HG02884 (cell line): Measurements from ENCODE around the gene DRAXIN.
"Not testable (repeated sequence)": the region's sequence is repeated elsewhere in the genome, so short reads cannot be mapped to it uniquely, and the experiment has no call there.

Experiments
- ATAC-seq: cut with Tn5 transposase; IDR thresholded peaks from one replicate; pipeline ENCODE4 v1.9.1; 2021; ENCODE audit warnings: mild to moderate bottlenecking, moderate library complexity; ENCODE audit not compliant: unreplicated experiment

DRAXIN gene, protein sequence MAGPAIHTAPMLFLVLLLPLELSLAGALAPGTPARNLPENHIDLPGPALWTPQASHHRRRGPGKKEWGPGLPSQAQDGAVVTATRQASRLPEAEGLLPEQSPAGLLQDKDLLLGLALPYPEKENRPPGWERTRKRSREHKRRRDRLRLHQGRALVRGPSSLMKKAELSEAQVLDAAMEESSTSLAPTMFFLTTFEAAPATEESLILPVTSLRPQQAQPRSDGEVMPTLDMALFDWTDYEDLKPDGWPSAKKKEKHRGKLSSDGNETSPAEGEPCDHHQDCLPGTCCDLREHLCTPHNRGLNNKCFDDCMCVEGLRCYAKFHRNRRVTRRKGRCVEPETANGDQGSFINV

DNA sequence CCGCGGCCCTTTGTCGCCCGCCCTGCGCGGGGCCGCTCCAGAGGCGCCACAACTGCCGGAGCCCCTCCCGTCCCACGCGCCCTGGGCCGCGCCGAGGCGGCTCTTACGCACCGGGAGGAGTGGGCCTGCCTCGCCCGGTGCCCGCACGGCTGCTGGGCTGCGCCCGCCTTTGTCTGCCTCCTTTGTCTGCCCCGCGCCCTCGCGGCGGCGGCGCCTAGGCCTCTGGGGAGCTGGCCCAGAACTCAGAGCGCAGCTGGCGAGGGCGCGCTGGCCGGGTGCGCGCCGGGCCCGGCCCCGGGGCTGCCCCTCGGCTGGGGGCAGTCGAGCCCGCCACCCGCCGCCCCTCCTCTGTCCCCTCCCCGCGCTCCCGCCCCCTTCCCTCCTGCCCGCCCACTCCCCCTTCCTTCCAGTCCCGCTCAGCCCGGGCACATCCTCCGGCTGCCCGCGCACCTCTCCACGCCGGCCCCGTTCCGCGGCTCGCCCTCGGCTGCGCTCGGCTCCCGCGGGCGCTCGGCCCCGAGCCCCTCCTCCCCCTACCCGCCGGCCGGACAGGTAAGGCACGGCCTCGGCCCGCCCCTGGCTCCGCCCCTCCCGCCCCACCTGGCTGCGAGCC, at the start of gene DRAXIN:
DRAXIN (plus strand) TSS at position 409 of the 613 bp plus-strand sequence. CDS start 14,549 bp downstream, outside the sequence.
- no peak for ATAC-seq

DNA sequence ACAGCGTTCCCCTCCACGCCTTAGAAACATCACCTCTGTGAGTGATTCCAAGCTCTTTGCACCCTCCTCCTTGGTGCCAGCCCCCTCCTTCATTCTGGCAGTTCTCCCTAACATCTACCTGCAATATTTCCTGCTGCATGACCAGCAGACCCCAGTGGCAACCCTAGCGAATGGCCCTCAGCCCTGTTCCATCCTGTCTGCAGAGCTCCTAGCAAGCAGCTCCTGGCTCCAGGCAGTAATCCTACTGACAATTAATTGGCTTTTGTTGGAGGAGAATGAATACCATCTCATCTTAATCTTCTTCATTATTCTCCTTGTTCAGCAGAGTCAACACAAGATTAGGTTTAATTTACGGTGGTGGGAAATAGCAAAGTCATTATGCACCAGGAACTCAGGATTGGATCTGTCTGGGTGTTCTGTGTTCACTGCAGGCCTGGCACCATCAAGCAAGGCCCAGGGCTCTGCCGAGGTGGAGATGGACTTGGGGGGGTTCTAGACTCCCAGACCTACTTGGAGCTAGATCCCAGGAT, 49.7 kb upstream of the DRAXIN start:
- no peak for ATAC-seq

DNA sequence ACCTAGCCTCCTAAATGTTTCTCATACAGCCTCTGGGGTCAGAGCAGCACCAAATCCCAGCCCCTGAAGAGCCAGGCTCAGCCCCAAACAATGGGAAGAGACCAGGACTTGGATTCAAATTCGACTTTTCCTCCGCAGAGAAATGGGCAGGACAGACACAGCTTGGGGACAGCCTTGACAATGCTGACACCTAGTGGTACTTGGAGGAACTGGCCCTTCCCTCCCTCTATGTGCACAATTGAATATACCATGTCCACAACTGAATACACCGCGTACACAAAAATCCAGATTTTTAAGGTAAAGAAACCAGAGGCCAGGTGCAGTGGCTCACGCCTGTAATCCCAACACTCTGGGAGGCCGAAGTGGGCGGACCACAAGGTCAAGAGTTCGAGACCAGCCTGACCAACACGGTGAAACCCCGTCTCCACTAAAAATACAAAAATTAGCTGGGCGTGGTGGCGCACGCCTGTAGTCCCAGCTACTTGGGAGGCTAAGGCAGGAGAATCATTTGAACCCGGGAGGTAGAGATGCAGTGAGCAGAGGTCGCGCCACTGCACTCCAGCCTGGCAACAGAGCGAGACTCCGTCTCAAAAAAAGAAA, 49.0 kb upstream of the DRAXIN start:
- not testable (repeated sequence) for ATAC-seq

DNA sequence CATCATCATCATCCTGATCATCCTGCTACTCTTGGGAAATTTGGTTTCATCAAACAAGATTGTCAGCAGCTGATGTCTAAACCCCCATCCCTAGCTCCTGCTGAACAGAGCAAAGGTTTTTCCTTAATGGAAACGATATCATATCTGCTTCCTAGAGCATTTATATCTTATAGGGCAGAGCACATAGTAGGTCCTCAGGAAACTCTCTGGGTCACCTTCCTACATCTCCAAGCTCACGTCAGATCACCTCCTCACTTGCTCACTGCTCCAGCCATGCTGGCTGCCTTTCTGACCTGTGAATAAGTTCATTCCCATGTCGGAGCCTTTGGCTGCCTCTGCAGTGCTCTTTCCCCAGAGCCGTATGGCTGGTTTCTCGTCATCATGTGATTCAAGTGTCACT, 47.7 kb upstream of the DRAXIN start:
- ATAC-seq: no peak

DNA sequence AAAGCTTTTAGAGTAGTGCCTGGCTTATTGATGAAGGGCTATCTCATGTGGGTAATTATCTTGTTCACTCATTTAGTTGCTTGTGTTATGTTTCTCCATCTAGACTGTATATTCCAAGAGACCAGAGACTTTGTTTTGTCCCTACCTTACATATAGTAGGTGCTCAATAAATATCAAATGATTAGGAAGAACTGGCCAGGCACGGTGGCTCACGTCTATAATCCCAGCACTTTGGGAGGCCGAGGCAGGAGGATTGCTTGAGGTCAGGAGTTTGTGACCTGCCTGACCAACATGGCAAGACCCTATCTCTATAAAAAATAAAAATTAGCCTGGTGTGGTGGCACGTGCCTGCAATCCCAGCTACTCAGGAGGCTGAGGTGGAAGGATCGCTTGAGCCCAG, 46.2 kb upstream of the DRAXIN start:
- ATAC-seq: no peak

DNA sequence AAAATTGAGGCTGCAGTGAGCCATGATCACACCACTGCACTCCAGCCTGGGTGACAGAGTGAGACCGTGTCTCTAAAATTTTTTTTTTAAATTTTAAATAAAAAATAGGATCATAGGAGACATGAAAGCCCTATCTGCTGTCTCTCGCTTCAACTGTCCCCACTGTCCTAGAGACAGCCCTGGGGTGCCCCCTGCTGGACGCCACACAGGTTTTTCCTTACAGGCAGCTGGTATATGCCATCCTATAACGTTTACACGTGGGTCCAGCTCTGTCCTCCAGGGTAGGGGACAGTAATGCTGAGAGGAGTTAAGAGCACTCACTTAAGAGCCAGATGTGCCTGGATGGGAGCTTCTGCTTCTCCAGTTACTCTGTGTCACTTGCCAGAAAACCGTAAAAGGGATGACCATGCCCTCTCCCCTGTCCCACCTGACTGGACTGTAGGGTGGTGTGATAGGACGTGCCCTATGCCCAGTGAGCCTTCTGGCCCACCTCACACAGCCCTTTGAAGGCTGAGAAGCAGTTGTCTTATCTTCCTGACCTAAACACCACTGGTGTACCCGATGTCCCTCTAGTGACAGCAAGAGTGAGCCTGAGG, 45.7 kb upstream of the DRAXIN start:
- ATAC-seq: no peak

DNA sequence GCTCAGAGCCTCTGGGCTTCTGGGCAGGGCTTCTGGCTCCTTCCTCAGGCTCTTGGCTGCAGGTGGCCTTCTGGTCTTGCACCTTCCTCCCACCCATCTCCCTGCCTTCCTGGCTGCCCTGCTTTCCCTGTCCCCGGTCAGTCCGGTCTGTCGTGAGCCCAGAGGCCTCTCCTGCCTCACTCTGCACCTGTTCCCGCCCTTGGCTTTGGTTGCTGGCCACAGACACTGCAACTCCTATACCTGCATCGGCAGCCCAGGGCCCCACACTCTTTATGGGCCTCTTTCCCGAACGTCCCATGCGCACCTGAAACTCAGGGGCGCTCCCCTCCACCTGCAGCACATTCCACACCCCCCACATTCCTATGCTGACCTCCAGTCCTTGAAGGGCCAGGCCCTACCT, 45.2 kb upstream of the DRAXIN start:
- ATAC-seq: no peak

DNA sequence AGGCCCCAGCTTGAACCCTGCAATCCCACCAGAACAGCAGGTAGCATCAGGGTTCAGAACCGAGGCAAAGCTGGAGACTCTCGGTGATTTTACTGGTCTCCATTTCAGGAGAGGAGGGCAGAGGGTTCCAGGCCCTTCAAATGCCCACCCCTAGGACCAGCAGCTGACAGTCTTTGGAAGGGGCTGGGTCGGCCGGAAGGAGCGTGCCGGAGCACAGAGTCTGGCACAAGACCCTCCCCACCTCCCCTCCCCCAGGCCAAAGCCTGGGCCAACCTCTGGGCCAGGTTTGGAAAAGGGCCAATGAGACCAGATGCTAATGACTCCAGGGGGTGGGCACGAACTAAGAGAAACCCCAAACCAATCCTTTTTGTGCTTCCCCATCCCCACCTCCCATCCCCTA, 44.2 kb upstream of the DRAXIN start:
- no peak for ATAC-seq

DNA sequence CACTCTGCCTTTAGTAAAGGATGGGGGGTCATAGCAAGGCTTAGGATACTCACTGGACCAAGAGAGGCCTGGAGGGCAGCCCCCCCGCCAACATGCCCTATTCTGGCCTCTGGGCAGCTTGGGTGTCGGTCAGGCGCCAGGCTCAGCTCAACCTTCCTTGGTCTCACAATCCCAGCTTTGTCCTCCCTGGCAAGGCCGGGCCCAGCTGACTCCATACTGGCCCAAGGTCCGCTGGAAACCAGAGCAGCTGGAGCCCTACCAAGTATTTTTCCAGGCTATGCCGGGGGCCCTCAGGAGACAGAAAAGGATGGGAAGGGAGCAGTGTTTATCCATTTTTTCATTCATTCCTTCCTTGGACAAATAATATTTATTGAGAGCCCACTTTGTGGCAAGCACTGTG, 43.5 kb upstream of the DRAXIN start:
- no peak for ATAC-seq

DNA sequence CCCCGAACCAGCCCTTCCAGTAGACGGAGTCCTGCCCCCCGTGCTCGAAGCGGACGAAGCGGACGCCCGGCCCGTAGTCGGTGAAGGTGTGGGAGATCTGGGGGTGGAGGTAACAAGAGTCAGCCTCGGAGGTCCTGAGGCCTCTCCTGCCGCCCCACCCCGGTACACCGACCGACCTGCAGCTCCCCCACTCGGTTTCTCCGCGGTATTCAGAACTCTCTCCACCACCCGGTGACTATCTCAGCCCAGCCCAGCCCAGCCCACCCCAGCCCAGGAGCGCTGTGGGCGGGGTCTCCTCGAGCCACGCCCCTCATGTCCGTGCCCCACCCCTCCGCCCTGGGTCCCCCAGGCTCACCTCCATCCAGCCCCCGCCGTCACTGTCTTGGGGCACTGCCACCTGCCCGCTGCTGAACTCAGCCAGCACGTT, 42.8 kb upstream of the DRAXIN start:
- ATAC-seq: no peak

DNA sequence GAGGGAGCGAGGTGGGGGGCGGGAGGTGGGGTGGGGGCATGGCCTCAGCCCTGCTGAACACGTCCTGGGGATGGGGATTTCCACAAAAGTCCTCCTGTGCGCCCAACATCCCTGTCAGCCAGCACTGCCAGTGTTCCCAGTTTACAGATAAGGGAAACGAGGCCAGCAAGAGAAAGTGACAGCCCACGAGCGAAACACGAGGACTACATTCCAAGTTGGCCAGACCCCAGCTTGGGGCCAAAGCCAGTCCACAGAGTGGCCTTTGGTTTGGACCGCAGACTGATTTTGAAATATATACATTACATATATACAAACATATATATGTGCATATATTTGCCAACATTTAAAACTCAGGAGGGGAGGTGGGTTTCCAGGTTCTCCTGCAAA, 42.3 kb upstream of the DRAXIN start:
- ATAC-seq: no peak

DNA sequence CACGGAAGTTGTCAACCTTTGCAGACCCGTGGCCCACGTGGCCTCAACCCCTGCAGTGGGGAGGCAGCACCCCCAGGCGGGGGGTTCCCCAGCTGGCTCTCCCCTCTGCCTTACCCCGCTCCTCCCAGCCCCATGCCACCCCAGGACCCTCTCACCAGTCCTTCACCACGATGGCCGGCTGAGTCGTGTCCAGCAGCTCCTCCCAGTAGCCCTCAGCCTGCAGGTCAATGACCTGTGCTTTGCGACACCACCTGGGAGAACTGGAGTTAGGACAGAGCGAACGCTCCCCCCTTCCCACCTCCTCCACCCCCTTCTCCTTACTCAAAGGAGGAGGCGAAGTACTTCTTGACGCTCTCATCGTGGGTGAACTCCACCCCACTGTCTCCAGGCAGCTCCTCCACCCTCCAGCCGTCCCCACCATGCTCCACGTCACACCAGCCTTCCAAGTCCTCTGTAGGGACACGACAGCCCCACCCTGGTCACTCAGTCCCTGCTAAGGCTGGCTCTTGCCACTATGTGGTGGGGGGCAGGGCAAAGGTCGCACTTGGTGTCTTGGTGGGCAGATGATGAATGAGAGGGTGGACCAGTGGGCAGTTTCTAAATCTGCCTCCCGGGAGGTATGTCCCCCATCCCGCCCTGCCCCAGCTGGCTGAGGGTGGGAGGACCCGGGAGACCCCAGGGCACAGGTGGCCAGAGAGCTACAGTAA, 41.7 kb upstream of the DRAXIN start:
- ATAC-seq: no peak

DNA sequence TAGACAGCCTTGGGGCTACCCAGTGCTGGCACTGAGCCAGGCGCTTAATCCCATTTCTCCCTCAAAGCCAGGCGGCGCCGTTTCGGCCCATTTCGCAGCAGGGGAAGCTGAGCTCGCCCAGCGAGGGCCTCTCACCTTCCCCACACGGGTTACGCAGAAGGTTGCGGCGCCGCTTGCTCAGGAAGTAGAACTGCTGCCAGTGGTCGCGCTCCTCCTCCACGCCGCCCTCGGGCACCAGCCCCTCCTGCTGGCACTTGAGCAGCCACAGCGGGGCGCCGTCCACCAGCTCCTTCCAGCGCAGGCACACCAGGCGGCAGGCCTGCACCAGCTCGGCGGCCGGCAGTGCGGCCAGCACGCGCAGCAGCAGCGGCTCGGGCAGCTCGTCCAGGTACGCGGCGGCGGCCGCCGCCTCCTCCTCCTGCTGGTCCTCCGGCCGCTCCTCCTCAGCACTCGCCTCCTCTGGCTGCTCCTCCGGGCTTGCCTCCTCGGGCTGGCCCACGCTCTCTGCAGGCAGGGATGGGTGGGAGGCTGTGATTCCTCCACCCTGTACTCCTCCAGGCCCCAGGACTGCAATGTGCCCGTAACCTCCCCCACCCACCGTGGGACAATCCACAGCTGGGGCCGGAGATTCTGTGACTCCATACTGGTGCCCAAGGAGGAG, 41.0 kb upstream of the DRAXIN start:
- ATAC-seq: no peak

DNA sequence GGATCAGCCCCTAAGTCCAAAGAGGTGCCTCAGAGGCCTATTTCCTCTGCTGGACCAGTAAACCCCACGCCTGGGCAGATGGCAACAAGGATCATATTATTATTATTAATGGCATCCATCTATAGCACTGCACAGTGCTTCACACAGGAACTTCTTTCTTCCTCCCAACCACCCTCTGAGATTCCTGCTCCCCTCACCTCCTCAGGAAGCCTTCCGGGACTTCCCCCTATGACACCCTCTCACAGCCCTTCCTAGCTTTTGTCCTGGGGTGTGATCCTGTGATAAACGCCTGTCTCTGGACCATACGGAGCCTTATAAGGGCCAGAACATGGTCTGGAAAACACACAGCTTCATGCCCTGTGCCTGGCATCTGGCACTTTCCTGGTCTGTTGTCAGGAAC, 40.5 kb upstream of the DRAXIN start:
- no peak for ATAC-seq

DNA sequence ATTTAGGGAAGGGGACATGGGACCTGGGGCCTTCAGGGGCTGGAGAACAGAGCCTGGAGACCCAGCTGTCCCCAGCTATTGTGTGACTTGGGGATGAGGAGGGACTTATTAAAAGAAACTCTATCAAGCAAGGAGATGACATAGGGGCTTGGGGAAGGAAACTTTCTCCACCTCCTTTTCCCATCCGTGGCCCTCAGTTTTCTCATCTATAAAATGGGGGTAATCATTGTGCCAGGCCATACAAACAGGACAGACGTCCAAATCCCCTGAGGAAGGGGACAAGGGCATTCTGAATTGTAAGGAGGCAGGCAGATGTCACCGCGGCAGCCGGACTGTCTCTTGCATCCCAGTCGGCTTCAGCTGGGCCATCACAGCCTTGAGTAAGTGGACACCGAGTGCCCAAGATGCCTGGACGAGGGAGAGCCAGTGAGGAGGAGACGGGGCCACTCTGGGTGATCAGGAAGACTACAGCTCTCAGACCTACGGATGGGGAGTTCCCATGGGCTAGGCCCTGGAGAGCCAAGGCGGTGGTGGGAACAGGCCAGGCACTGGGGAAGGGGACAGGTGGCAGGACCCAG, 39.2 kb upstream of the DRAXIN start:
- no peak for ATAC-seq

DNA sequence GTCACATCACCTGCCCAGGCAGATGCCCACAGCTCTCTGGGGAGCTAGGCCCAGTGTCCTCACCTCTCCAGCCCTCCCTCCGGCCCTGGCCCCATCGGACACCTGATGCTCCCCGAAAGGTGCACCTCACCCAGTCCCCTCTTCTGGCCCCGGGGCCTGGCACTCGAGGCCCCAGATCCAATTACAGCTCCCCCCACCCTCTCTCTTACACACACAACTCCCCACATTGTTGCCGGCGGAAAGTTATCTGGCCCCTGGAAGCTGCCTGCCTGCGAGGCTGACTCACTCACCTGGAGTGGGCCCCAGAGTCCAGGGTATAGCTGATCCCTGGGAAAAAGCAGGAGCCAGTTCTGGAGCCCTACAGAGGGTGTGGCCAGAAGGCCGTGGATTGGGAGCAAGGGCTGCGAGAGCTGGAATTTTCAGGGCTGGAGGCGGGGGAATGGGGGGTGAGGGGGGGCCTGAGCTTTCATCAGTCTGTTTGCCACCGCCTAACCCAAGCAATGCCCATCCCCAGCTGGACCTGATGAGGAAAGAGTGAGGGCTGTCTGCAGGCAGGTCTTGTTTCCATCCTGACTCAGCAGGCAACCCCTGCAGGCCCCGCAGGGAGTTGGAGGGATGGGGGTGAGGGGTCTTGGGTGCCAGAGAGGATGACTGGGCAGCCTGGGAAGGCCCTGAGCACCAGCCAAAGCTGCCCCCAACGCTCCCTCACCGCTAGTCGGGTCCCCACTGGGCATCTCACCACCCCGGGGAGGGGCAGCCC, 38.2 kb upstream of the DRAXIN start:
- no peak for ATAC-seq

DNA sequence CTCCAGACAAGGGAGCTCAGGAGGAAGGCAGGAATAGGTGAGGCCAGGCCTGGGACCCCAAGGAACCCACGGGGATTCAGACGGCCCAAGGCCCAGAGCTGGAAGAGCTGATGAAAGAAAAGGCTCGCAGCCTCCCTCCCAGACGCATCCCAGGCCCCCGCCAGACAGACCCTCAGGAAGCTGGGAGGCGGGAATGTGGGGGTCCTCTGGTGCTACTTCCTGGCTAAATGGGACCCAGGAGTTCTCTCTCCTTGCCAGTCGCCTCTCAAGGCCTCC, 37.7 kb upstream of the DRAXIN start:
- no peak for ATAC-seq

DNA sequence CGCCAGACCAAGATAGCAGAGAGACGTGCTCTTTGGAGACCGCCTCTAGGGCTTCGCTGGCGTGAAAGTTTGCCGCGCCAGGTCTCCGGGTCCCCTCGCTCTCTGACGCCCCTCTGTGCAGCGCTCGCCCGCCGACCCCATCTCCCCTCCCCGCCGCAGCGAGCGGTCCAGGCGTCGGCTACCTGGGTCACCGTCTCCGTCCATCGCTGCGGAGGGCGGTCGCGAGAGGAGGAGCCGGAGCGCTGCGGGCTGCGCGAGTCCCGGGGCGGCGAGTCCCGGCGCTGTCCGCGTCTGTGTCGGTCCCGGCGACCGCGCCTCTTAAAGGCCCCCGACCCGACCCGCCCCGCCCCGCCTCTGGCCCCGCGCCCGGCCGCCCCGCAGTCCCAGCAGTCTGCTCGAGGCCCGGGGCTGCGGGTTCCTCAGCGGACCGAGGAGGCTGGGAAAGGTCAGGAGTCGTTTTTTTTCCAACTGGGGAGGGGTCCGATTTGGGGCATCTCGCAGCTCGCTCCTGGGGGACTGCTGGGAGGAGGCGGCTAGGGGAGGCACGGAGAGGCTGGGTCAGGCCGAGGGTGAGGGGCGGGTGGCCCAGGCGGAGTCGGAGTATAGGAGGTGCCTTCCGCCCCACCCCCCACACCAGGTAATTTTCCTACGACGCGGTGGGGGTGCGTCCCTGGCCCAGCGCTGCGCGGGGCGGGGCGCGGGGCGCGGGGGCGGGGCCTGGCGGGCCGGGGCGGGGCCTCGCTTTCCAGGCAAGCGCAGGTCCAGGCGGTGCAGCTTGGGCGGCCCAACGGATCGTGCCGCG, 37.2 kb upstream of the DRAXIN start, which contains the start of the genes FBXO2 and FBXO44:
FBXO2 (minus strand) TSS at position 293 of the 802 bp plus-strand sequence; CDS start at position 204, 89 bp downstream.
FBXO44 (plus strand) TSS at position 741 of the 802 bp plus-strand sequence. CDS start 959 bp downstream, outside the sequence.
- peak; percentile 55 for ATAC-seq
